H9 (cell line): ENCODE results near the gene PNPLA8. TPM values are rescaled to one million over a fixed set of nuclear protein-coding genes. Genes with fewer than 3 reads are reported as not detected.

Experiments
- DNase-seq: peaks from one replicate; pipeline ENCODE4 v3.0.0-alpha.2; 2017
- H2AFZ ChIP-seq: one replicate; pipeline ENCODE4 v1.6.1; 2013; ENCODE audit warnings: mild to moderate bottlenecking, low read length, control low read depth, moderate library complexity
- H2AK5ac ChIP-seq: 2 replicates; pipeline ENCODE4 v1.6.1; 2013; ENCODE audit warnings: low read length, control low read depth, mixed read lengths; ENCODE audit not compliant: insufficient read length
- H2BK120ac ChIP-seq: one replicate; pipeline ENCODE4 v1.6.1; 2013; ENCODE audit warnings: low read depth, mild to moderate bottlenecking, low read length, control low read depth, inconsistent platforms; ENCODE audit not compliant: poor library complexity, severe bottlenecking
- H2BK12ac ChIP-seq: 2 replicates; pipeline ENCODE4 v1.6.1; 2013; ENCODE audit warnings: low read length, control low read depth, mixed read lengths, low read depth; ENCODE audit not compliant: insufficient read length
- H2BK15ac ChIP-seq: 2 replicates; pipeline ENCODE4 v1.6.1; 2013; ENCODE audit warnings: low read depth, low read length, control low read depth
- H2BK20ac ChIP-seq: one replicate; pipeline ENCODE4 v1.6.1; 2013; ENCODE audit warnings: low read depth, mild to moderate bottlenecking, low read length, control low read depth, inconsistent platforms; ENCODE audit not compliant: poor library complexity, severe bottlenecking
- H2BK5ac ChIP-seq: 2 replicates; pipeline ENCODE4 v1.6.1; 2013; ENCODE audit warnings: low read length, control low read depth, mixed read lengths; ENCODE audit not compliant: insufficient read length
- H3K14ac ChIP-seq: 2 replicates; pipeline ENCODE4 v1.6.1; 2013; ENCODE audit warnings: low read length, control low read depth; ENCODE audit not compliant: insufficient read depth
- H3K18ac ChIP-seq: 2 replicates; pipeline ENCODE4 v1.6.1; 2013; ENCODE audit warnings: low read depth, mild to moderate bottlenecking, mixed read lengths, low read length, control low read depth; ENCODE audit not compliant: insufficient read length
- H3K23ac ChIP-seq: 2 replicates; pipeline ENCODE4 v1.6.1; 2013; ENCODE audit warnings: low read length, control low read depth, mixed read lengths, low read depth; ENCODE audit not compliant: insufficient read length
- H3K23me2 ChIP-seq: 2 replicates; pipeline ENCODE4 v1.6.1; 2013; ENCODE audit warnings: low read depth, mild to moderate bottlenecking, mixed read lengths, low read length, control low read depth; ENCODE audit not compliant: insufficient read length, poor library complexity, severe bottlenecking
- H3K27ac ChIP-seq: 2 replicates; pipeline ENCODE4 v1.5.1; 2013; ENCODE audit warnings: low read length, control low read depth, mixed read lengths, low read depth; ENCODE audit not compliant: insufficient read length
- H3K27me3 ChIP-seq: 2 replicates; pipeline ENCODE4 v1.6.1; 2013; ENCODE audit warnings: low read length, control low read depth, inconsistent platforms; ENCODE audit not compliant: insufficient read depth
- H3K4ac ChIP-seq: 2 replicates; pipeline ENCODE4 v1.6.1; 2013; ENCODE audit warnings: low read depth, mild to moderate bottlenecking, control low read depth, inconsistent platforms, low read length, moderate library complexity
- H3K4me1 ChIP-seq: 2 replicates; pipeline ENCODE4 v1.6.1; 2013; ENCODE audit warnings: low read length, control low read depth, inconsistent platforms; ENCODE audit not compliant: insufficient read depth
- H3K4me2 ChIP-seq: 2 replicates; pipeline ENCODE4 v1.6.1; 2013; ENCODE audit warnings: low read length, control low read depth, mixed read lengths; ENCODE audit not compliant: insufficient read length, insufficient read depth
- H3K56ac ChIP-seq: 2 replicates; pipeline ENCODE4 v1.6.1; 2013; ENCODE audit warnings: low read depth, mild to moderate bottlenecking, mixed read lengths, low read length, control low read depth; ENCODE audit not compliant: insufficient read length
- H3K79me1 ChIP-seq: 2 replicates; pipeline ENCODE4 v1.6.1; 2013; ENCODE audit warnings: low read depth, mild to moderate bottlenecking, moderate library complexity, low read length, control low read depth, inconsistent platforms; ENCODE audit not compliant: insufficient read depth, poor library complexity, severe bottlenecking
- H3K79me2 ChIP-seq: 2 replicates; pipeline ENCODE4 v1.6.1; 2013; ENCODE audit warnings: low read length, control low read depth, inconsistent platforms; ENCODE audit not compliant: insufficient read depth
- H3K9ac ChIP-seq: 2 replicates; pipeline ENCODE4 v1.6.1; 2013; ENCODE audit warnings: low read length, control low read depth, mixed read lengths; ENCODE audit not compliant: insufficient read length; ENCODE audit errors: extremely low read depth
- H3K9me3 ChIP-seq: one replicate; pipeline ENCODE4 v1.6.1; 2013; ENCODE audit warnings: low read depth, low read length, inconsistent platforms; ENCODE audit not compliant: control insufficient read depth
- H3T11ph ChIP-seq: one replicate; pipeline ENCODE4 v1.6.1; 2013; ENCODE audit warnings: mild to moderate bottlenecking, low read length, control low read depth, inconsistent platforms
- H4K20me1 ChIP-seq: one replicate; pipeline ENCODE4 v1.6.1; 2013; ENCODE audit not compliant: control insufficient read depth, insufficient read length, insufficient read depth
- H4K5ac ChIP-seq: 2 replicates; pipeline ENCODE4 v1.6.1; 2013; ENCODE audit warnings: low read depth, mild to moderate bottlenecking, mixed read lengths, low read length, control low read depth; ENCODE audit not compliant: insufficient read length
- H4K8ac ChIP-seq: replicated peaks from 2 replicates; pipeline ENCODE4 v1.6.1; 2013; ENCODE audit warnings: low read length, control low read depth, mixed read lengths, low read depth; ENCODE audit not compliant: insufficient read length
- H4K91ac ChIP-seq: 2 replicates; pipeline ENCODE4 v1.6.1; 2013; ENCODE audit warnings: low read depth, mild to moderate bottlenecking, moderate library complexity, mixed read lengths, low read length, control low read depth; ENCODE audit not compliant: insufficient read length
- H3K27ac Mint-ChIP-seq, 3 experiments: 2 replicates in 2 of 3; 3 replicates in 1 of 3; pipeline ENCODE4 v1.8.0; 2020 to 2021; ENCODE audit warnings: mixed read lengths in 3 of 3, mild to moderate bottlenecking in 1 of 3, moderate library complexity in 1 of 3
- H3K27me3 Mint-ChIP-seq: 2 replicates; pipeline ENCODE4 v1.8.0; 2021; ENCODE audit warnings: low read depth, mild to moderate bottlenecking, moderate library complexity, mixed read lengths
- H3K36me3 Mint-ChIP-seq, 3 experiments: 2 replicates in 2 of 3; 3 replicates in 1 of 3; pipeline ENCODE4 v1.8.0; 2020 to 2021; ENCODE audit warnings: low read depth in 3 of 3, mixed read lengths in 3 of 3; ENCODE audit not compliant: insufficient read depth in 1 of 3
- H3K4me1 Mint-ChIP-seq, 2 experiments: 2 replicates each; pipeline ENCODE4 v1.8.0; 2020; ENCODE audit warnings: mixed read lengths in 2 of 2
- H3K4me3 Mint-ChIP-seq, 2 experiments: 2 replicates in 1 of 2; 3 replicates in 1 of 2; pipeline ENCODE4 v1.8.0; 2020 to 2021; ENCODE audit warnings: mild to moderate bottlenecking in 2 of 2, mixed read lengths in 2 of 2, moderate library complexity in 1 of 2
- H3K9me3 Mint-ChIP-seq, 2 experiments: 2 replicates in 1 of 2; 3 replicates in 1 of 2; pipeline ENCODE4 v1.8.0; 2020; ENCODE audit warnings: mild to moderate bottlenecking in 2 of 2, mixed read lengths in 2 of 2, moderate library complexity in 1 of 2
- WGBS: extraction: QIAGEN DNeasy Blood & Tissue Kit; methylation state at CpG from one replicate; pipeline ENCODE4 v1.1.7; 2013; ENCODE audit warnings: missing lambda C conversion rate, low lambda C conversion rate, mixed read lengths; ENCODE audit not compliant: insufficient read length; ENCODE audit errors: extremely low coverage; 5-methylcytosine and 5-hydroxymethylcytosine counted together
- total RNA-seq: library from RNA; stranded (reverse); gene quantifications from 2 replicates; pipeline ENCODE4 v1.2.1, GENCODE V29; 2021
- TF ChIP-seq, protein P1 (sequence below): fragments of 200-600 bp; sonication (generic); conservative IDR thresholded peaks from 3 replicates; pipeline ENCODE4 v1.8.0; 2021; ENCODE audit warnings: antibody characterized with exemption, mild to moderate bottlenecking

Gene PNPLA8
- total RNA-seq, 1 experiment from 2014 or later: 11.7 TPM

GRCh38 chr7:108561047-108561619 lies 35.2 kb upstream of the PNPLA8 start:
- no peak overlapping the region for H3K23ac ChIP-seq
- TF ChIP-seq, protein P1, sequence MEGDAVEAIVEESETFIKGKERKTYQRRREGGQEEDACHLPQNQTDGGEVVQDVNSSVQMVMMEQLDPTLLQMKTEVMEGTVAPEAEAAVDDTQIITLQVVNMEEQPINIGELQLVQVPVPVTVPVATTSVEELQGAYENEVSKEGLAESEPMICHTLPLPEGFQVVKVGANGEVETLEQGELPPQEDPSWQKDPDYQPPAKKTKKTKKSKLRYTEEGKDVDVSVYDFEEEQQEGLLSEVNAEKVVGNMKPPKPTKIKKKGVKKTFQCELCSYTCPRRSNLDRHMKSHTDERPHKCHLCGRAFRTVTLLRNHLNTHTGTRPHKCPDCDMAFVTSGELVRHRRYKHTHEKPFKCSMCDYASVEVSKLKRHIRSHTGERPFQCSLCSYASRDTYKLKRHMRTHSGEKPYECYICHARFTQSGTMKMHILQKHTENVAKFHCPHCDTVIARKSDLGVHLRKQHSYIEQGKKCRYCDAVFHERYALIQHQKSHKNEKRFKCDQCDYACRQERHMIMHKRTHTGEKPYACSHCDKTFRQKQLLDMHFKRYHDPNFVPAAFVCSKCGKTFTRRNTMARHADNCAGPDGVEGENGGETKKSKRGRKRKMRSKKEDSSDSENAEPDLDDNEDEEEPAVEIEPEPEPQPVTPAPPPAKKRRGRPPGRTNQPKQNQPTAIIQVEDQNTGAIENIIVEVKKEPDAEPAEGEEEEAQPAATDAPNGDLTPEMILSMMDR: no peak
- no peak overlapping the region for H3K4me2 ChIP-seq
- Mint-ChIP-seq H3K27me3 (no peaks in the 10 kb centered on the region), H3K9me3 (peaks cover 19 to 20% of the 10 kb centered on the region in 2 experiments), H3K4me3 (no peak overlapping the region), H3K4me1 (no peaks in the 10 kb centered on the region; a peak in 1 of 4 replicates), H3K27ac (peak overlapping the region in 2 of 3 experiments; percentile 9 to 87; a peak in 4 of 7 replicates), H3K36me3 (peaks cover 23 to 55% (median 42%) of the 10 kb centered on the region in 3 experiments)
- H2BK15ac ChIP-seq: no peak overlapping the region
- H3K4me1 ChIP-seq: no peaks in the 10 kb centered on the region
- no peaks in the 10 kb centered on the region for H3K23me2 ChIP-seq
- no peak overlapping the region for H3K27ac ChIP-seq
- H3K9ac ChIP-seq: no peak overlapping the region
- no peak overlapping the region for H2BK20ac ChIP-seq
- no peak overlapping the region for H3K56ac ChIP-seq
- H3K79me1 ChIP-seq: no peaks in the 10 kb centered on the region
- no peak overlapping the region for H3K4ac ChIP-seq
- no peak overlapping the region for H3T11ph ChIP-seq
- H4K20me1 ChIP-seq: no peaks in the 10 kb centered on the region
- no peak overlapping the region for H4K5ac ChIP-seq
- no peak overlapping the region for H3K14ac ChIP-seq
- H2BK12ac ChIP-seq: no peak overlapping the region
- no peak overlapping the region for H4K91ac ChIP-seq
- H4K8ac ChIP-seq: no peak overlapping the region
- H2BK5ac ChIP-seq: no peak overlapping the region
- H2BK120ac ChIP-seq: no peak overlapping the region
- WGBS: no CpG with 5 or more reads among the region's 4 CpGs
- no peaks in the 10 kb centered on the region for H3K79me2 ChIP-seq
- peaks cover 7% of the 10 kb centered on the region for H3K9me3 ChIP-seq
- H2AK5ac ChIP-seq: no peak overlapping the region
- no peak overlapping the region for H2AFZ ChIP-seq
- no peak overlapping the region for H3K18ac ChIP-seq
- DNase-seq: no peak
- no peaks in the 10 kb centered on the region for H3K27me3 ChIP-seq
